Measurements from ENCODE around the gene TOMM22. TPM values are rescaled to one million over a fixed set of nuclear protein-coding genes. Genes with fewer than 3 reads are reported as not detected.

The TOMM22 gene
- total RNA-seq, 2 experiments from 2014 or later, result 51.8 to 114 TPM

- no peaks in the 10 kb centered on the region for H3K4me1 ChIP-seq (ENCODE audit: insufficient read depth, low read length, poor library complexity, severe bottlenecking)
- H3K27ac ChIP-seq (ENCODE audit: low read depth, low read length, poor library complexity, severe bottlenecking), result no peak overlapping the region
- H3K4me3 ChIP-seq (ENCODE audit: low read depth, low read length, poor library complexity, severe bottlenecking), result no peak overlapping the region
- TSS peak; percentile 73 for BruUV-seq (replicated peaks)
- peaks cover 83% of the 10 kb centered on the region for H3K36me3 ChIP-seq (ENCODE audit: insufficient read depth, low read length)
- H4K20me1 ChIP-seq (ENCODE audit: insufficient read depth, low read length), result no peaks in the 10 kb centered on the region
- no peak for DNase-seq (ENCODE audit: low spot score)
- intact Hi-C loops (cut with micrococcal nuclease; ENCODE audit: unreplicated experiment), result no loop called here
- POLR2A ChIA-PET, result interaction anchor here (0.6 kb wide), 1 partner anchor 1432 kb away, joined by 3 read pairs; no protein-coding TSS in a partner anchor
- no peak overlapping the region for H2AFZ ChIP-seq (ENCODE audit: low read length)
- no peak overlapping the region for H3K4me2 ChIP-seq (ENCODE audit: low read length)
- H3K9me3 ChIP-seq (ENCODE audit: low read length), result no peaks in the 10 kb centered on the region
- H3K79me2 ChIP-seq (ENCODE audit: insufficient read depth, low read depth, low read length), result no peaks in the 10 kb centered on the region
- H3K9me2 ChIP-seq (ENCODE audit: insufficient read depth, low read length), result no peaks in the 10 kb centered on the region
- TF ChIP-seq EZH2phosphoT487 (IDR thresholded peaks at IDR 0.05; ENCODE audit: borderline replicate concordance, low read depth, low read length), result no peak
- CTCF ChIA-PET (ENCODE audit: unreplicated experiment), result no interaction called here
Observed at GRCh38 chr22:38734421-38735100, 52.8 kb downstream of the TOMM22 start.

Other genes with a start within 250 kb of the TOMM22 start
- gene KCNJ4, start 226.8 kb upstream of the TOMM22 start, total RNA-seq (2014; rRNA removed; shearing (Covaris generic)), result not detected in 2 replicates
- not detected in 2 replicates for gene KCNJ4, start 226.8 kb upstream of the TOMM22 start, total RNA-seq (2022)
- not detected in 2 replicates for gene KDELR3, start 213.9 kb upstream of the TOMM22 start, total RNA-seq (2014; rRNA removed; shearing (Covaris generic))
- not detected in 2 replicates for gene KDELR3, start 213.9 kb upstream of the TOMM22 start, total RNA-seq (2022)
- gene DDX17, start 175.6 kb upstream of the TOMM22 start, total RNA-seq (2014; rRNA removed; shearing (Covaris generic)), result 626 and 667 TPM in 2 replicates
- gene DDX17, start 175.6 kb upstream of the TOMM22 start, total RNA-seq (2022), result 505 and 508 TPM in 2 replicates
- gene DMC1, start 111.8 kb upstream of the TOMM22 start, total RNA-seq (2014; rRNA removed; shearing (Covaris generic)), result 44.3 and 84.7 TPM in 2 replicates
- 40.6 and 60.8 TPM in 2 replicates for gene DMC1, start 111.8 kb upstream of the TOMM22 start, total RNA-seq (2022)
- gene FAM227A, start 25.6 kb upstream of the TOMM22 start, total RNA-seq (2014; rRNA removed; shearing (Covaris generic)), result 0.16 and 0.23 TPM in 2 replicates
- gene FAM227A, start 25.6 kb upstream of the TOMM22 start, total RNA-seq (2022), result 0.57 and 0.72 TPM in 2 replicates
- gene CBY1, start 25.3 kb upstream of the TOMM22 start, total RNA-seq (2014; rRNA removed; shearing (Covaris generic)), result 3.5 and 10.5 TPM in 2 replicates
- 12.8 and 15.1 TPM in 2 replicates for gene CBY1, start 25.3 kb upstream of the TOMM22 start, total RNA-seq (2022)
- gene JOSD1, start 19.0 kb downstream of the TOMM22 start, total RNA-seq (2014; rRNA removed; shearing (Covaris generic)), result 46.6 and 50.4 TPM in 2 replicates
- gene JOSD1, start 19.0 kb downstream of the TOMM22 start, total RNA-seq (2022), result 54.7 and 56.3 TPM in 2 replicates
- gene GTPBP1, start 24.0 kb downstream of the TOMM22 start, total RNA-seq (2014; rRNA removed; shearing (Covaris generic)), result 46.1 and 51.1 TPM in 2 replicates
- gene GTPBP1, start 24.0 kb downstream of the TOMM22 start, total RNA-seq (2022), result 95.0 and 97.5 TPM in 2 replicates
- 59.1 and 67.6 TPM in 2 replicates for gene SUN2, start 74.0 kb downstream of the TOMM22 start, total RNA-seq (2014; rRNA removed; shearing (Covaris generic))
- gene SUN2, start 74.0 kb downstream of the TOMM22 start, total RNA-seq (2022), result 80.2 and 95.7 TPM in 2 replicates
- 6.8 and 7.1 TPM in 2 replicates for gene DNAL4, start 112.2 kb downstream of the TOMM22 start, total RNA-seq (2014; rRNA removed; shearing (Covaris generic))
- 6.4 and 6.6 TPM in 2 replicates for gene DNAL4, start 112.2 kb downstream of the TOMM22 start, total RNA-seq (2022)
- gene NPTXR, start 162.1 kb downstream of the TOMM22 start, total RNA-seq (2014; rRNA removed; shearing (Covaris generic)), result not detected in 2 replicates
- gene NPTXR, start 162.1 kb downstream of the TOMM22 start, total RNA-seq (2022), result 0.08 and 0.11 TPM in 2 replicates
- 41.9 and 45.2 TPM in 2 replicates for gene CBX6, start 190.3 kb downstream of the TOMM22 start, total RNA-seq (2014; rRNA removed; shearing (Covaris generic))
- gene CBX6, start 190.3 kb downstream of the TOMM22 start, total RNA-seq (2022), result 62.2 and 67.2 TPM in 2 replicates